ENCODE results near the gene CHAD.
A peak's percentile ranks its signal among the peaks of the same experiment; 100 is the strongest.
"Not testable (repeated sequence)": the region's sequence is repeated elsewhere in the genome, so short reads cannot be mapped to it uniquely, and the experiment has no call there.

Gene CHAD

GRCh38 chr17:50495217-50495823, 26.6 kb upstream of the CHAD start:
- DNase-seq, result no peak

DNA sequence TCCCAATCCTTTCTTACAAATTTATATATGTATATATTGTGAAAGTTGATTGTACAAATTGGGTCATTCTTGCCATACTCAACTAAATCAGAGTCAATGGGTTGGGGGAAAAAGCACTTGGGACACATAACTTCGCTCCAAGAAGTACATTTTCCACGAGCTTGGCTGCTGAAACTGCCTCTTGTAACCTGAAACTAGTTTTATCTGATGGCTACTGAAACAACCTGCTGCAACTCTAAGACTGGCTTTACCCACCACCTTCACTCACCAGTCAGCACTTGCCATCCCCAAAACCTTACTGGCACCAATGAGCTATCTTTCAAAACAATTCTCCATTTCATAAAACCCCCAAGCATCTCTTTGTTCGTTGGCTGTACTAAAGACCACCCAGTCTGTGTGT, 25.1 kb upstream of the CHAD start:
- DNase-seq, result no peak

- no peak for DNase-seq
Observed at GRCh38 chr17:50492214-50492613, 23.5 kb upstream of the CHAD start.

- DNase-seq, result no peak
Observed at GRCh38 chr17:50491505-50491904, 22.8 kb upstream of the CHAD start.

GRCh38 chr17:50488880-50489279, 20.2 kb upstream of the CHAD start:
- DNase-seq, result no peak

DNA sequence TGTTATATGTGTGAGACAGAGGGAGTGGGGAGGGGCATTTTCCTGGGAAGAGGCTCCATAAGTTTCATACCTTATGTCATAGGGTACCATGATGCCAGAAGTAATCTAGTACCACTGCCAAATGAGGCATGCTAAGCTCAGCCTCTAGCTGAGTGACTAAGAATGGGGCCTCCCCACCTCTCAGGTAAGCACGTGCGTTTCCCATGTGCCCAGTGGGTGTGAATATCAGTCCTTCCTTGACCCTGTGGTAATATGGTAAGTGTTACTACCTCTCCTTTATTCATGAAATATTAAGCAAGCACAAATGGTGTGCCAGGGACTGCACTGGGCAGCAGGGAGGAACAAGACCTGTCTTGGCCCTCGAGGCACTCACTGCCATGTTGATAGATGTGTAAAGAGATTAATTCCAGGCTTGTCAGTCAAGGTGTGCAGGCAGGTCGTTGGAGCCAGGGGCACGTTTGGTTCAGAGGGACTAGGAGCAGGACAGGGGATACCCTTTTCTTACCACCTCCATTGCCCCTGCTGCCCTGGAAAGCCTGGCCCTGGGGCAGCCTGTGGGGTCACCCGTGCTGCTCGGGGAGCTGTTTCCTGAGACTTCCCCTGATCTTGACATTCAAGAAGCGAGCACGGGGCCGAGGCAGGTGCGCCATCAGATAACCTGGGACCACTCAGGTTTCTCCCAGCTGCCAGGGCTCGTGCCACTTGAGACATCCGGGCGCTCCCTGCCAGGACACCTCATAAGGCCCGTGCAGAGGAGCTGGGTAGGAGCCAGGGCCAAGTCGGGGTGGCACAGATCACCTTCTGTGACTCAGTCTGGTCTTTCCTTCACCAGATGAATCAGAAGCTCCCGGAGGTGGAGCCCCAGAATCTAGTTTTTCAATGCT, 18.8 kb upstream of the CHAD start:
- no peak for DNase-seq

DNA sequence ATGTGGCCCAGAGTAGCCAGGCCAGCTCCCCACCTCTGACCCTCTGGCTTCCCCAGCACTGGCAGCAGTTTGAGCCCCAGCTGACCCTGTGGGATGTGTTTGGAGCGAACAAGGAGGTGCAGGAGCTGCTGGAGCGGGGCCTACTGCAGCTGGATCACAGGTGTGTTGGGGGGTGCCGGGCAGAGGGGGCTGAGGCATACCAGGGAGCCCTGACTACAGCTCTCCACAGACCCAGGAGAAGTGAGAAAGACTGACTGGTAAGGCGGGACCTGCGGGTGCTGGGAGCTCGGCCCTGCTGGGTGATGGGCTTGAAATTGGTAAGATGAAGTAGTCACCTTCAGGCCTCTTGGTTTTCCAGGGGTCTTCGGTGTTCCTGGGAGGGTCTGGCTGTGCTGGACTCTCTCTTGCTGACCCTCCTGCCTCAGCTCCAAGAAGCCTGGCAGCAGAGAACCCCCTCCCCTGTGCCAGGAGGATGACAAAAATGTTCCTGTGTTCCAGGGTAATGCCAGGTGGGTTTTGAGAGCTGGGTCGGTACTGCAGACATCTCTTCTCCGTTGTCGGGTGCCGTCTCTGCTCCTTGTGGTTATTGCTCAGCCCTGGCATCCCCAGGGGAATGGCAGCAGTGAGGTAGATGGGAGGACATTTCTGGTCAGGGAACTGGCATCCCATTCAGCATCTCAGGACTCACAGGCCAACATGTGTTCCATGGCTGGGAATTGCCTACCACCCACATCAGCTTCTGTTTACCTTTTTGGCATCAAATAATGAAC, 15.9 kb upstream of the CHAD start:
- no peak for DNase-seq

DNA sequence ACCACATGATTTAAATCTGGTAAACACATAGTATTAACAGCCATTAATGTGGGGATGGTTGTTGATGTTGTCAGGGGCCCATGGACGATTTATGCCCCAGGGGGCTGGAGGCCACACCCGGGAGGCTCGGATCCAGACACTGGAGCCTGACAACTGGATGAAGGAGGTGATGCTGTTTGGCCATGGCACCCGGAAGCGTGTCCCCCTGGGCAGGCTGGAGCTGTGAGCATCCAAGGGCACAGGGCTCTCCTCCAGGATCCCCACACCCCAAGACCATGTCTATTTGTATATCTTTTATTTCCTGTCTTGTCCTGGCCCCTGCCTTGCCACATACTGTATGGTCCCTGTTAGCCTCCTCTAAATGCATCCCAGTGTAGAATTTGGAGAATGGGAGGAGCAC, 14.6 kb upstream of the CHAD start:
- no peak for DNase-seq

DNA sequence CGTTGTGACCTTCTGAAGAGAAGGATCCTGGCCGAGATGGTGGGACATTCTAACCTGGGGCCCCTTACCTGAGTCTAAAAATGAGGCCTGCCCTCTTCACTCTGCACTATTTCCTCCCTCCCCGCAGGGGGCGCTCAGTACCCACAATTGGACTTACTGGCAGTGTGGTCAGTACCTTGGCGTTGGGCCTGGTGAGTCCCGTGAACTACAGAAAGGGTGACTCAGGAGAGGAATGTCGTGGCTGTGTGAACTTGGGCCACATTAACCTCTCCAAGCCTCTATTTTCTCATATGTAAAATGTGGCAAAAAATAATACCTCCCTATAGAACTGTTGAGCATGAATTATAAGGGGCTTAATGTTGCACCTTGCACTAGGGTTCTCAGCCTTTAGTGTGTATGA, 13.8 kb upstream of the CHAD start:
- peak in 55 of 56 donors; percentile 23 to 95 (median 78) for DNase-seq

GRCh38 chr17:50482110-50482509, 13.4 kb upstream of the CHAD start:
- DNase-seq, result no peak

DNA sequence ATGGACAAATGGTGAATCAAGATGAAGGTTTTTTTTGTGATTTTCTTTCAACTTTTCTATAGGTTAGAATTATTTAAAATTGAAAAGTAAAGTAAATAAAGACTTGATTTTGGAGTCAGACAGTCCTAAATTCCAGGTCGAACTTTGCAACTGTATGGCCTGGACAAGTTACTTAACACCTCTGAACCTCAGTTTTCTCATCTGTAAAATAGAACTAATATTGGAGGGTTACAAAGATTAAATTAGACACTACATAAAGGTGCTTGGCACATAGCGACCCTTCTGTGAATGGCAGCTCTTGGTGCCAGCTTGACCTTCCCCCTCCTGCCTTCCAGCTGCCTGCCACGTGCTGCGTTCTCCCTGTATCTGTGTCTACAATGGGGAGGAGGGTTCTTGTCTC, 13.0 kb upstream of the CHAD start:
- DNase-seq, result no peak

GRCh38 chr17:50480854-50481490, 12.3 kb upstream of the CHAD start:
- DNase-seq, result no peak

- no peak for DNase-seq
Observed at GRCh38 chr17:50480142-50480764, 11.6 kb upstream of the CHAD start.

GRCh38 chr17:50479522-50480141, 11.0 kb upstream of the CHAD start:
- peak in 32 of 56 donors; percentile 10 to 60 (median 28) for DNase-seq

DNA sequence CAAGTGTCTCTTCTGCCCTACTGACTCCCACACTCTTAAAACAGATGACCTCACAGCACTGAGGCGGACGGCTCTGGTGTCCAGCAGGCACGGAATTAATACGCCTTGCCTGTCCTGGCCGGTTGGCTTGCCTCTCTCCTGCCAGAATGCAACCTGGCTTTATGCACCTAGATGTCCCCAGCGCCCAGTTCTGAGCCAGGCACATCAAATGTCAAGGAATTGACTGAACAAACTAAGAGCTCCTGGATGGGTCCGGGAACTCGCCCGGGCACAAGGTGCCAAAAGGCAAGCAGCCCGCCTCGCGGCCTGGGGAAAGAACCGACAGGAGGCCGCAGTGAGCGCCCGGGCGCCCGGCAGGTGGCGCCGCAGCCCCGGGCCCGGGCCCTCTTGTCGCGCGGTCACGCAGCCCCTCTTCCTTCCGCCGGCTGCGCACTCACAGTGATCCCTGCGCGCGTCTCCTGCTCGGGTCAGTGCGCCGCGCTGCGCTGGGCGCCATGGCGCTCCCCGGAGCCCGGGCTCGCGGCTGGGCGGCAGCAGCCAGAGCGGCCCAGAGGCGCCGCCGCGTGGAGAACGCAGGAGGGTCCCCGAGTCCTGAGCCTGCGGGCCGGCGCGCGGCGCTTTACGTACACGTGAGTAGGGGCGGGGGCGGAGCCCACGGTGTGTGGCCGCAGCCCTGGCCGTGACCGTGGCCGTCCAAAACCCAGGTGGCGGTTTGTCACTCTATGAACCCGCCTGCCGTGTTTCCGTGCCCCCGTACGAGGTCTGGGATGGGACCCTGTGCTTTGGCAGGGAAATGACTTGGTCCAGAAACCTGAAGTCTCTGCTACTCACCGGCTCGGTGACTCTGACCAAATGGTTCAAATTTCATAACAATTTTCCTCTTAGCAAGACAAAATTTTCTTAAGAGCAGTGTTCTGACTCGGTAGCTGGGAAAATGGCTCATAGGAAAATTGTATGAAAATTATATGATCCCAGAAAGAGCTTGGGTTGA, 10.0 kb upstream of the CHAD start, which contains the start of gene RSAD1:
Gene RSAD1, plus strand, starts transcription at position 470 of the 991 bp plus-strand sequence. Its CDS starts 25 bp downstream, at position 495.
- peak in 55 of 56 donors; percentile 25 to 87 (median 74) for DNase-seq

- no peak for DNase-seq
Observed at GRCh38 chr17:50477976-50478375, 9.3 kb upstream of the CHAD start.

- DNase-seq, result no peak
Observed at GRCh38 chr17:50476545-50477315, 8.1 kb upstream of the CHAD start.

DNA sequence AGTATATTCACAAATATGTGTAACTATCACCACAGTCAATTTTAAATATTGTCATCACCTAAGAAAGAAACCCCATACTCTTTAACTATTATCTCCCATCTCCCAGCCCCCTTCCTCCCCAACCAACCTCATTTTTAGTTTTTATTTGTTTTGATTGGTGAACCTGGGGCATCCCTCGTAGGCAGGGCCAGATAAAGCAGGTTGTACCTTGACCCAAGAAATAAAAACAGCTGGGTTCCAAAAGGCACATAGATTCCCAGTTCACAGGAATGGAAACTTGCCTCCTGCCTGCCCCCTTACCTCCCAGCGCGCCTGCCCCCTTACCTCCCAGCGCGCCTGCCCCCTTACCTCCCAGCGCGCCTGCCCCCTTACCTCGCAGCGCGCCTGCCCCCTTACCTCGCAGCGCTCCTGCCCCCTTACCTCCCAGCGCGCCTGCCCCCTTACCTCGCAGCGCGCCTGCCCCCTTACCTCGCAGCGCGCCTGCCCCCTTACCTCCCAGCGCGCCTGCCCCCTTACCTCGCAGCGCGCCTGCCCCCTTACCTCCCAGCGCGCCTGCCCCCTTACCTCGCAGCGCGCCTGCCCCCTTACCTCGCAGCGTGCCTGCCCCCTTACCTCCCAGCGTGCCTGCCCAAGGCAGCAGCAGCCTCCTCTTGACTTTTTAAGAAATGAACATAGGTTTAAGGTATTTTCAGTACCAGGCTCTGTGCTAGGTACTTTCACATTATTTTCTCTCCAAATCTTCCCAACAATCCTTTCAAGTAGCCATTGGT, 7.3 kb upstream of the CHAD start:
- DNase-seq, result not testable (repeated sequence)

Measured in nucleus accumbens (tissue), 56 donors.